SK-N-SH treated with all-trans-retinoic acid at 6 μM for 48 hours (cell line): ENCODE data around the gene GK2.

Experiments used
- BACH2 ChIP-seq: fragments of 250-450 bp; sonication (Bioruptor Pico); IDR thresholded peaks from 2 replicates; pipeline ENCODE4 v1.9.0; 2021; ENCODE audit warnings: mild to moderate bottlenecking, borderline replicate concordance
- GLIS3 ChIP-seq: fragments of 250-450 bp; sonication (Bioruptor Pico); IDR thresholded peaks from 2 replicates; pipeline ENCODE4 v1.5.0; 2020; ENCODE audit warnings: mild to moderate bottlenecking, moderate library complexity
- ISL1 ChIP-seq: fragments of 250-450 bp; sonication (Bioruptor Pico); IDR thresholded peaks from 2 replicates; pipeline ENCODE4 v2.1.2; 2022; ENCODE audit warnings: mild to moderate bottlenecking, moderate library complexity
- PPARA ChIP-seq: fragments of 250-450 bp; sonication (Bioruptor Pico); IDR thresholded peaks from 2 replicates; pipeline ENCODE4 v1.5.0; 2020; ENCODE audit warnings: mild to moderate bottlenecking, borderline replicate concordance
- TCF4 ChIP-seq: fragments of 250-450 bp; sonication (Bioruptor Pico); IDR thresholded peaks from 2 replicates; pipeline ENCODE4 v1.8.0; 2021; ENCODE audit warnings: mild to moderate bottlenecking, moderate library complexity, borderline replicate concordance
- ZFP3 ChIP-seq: fragments of 250-450 bp; sonication (Bioruptor Pico); IDR thresholded peaks from 2 replicates; pipeline ENCODE4 v1.5.0; 2020; ENCODE audit warnings: mild to moderate bottlenecking, moderate library complexity
- ZFP30 ChIP-seq: fragments of 450-650 bp; formaldehyde crosslinking; IDR thresholded peaks from 2 replicates; pipeline ENCODE4 v1.5.0; 2022; ENCODE audit warnings: mild to moderate bottlenecking, moderate library complexity
- ZNF70 ChIP-seq: fragments of 450-650 bp; formaldehyde crosslinking; IDR thresholded peaks from 2 replicates; pipeline ENCODE4 v1.5.0; 2020; ENCODE audit warnings: mild to moderate bottlenecking, moderate library complexity
- ZNF8 ChIP-seq: fragments of 450-650 bp; formaldehyde crosslinking; IDR thresholded peaks from 2 replicates; pipeline ENCODE4 v1.5.0; 2020; ENCODE audit warnings: mild to moderate bottlenecking, moderate library complexity
- TF ChIP-seq, protein P1 (sequence below): fragments of 250-450 bp; sonication (Bioruptor Pico); IDR thresholded peaks from 2 replicates; pipeline ENCODE4 v1.8.0; 2020; ENCODE audit warnings: mild to moderate bottlenecking, moderate library complexity, borderline replicate concordance
- TF ChIP-seq, protein P2 (sequence below): fragments of 250-450 bp; sonication (Bioruptor Pico); IDR thresholded peaks from 2 replicates; pipeline ENCODE4 v1.8.0; 2021; ENCODE audit warnings: low read depth, mild to moderate bottlenecking, moderate library complexity, borderline replicate concordance

DNA sequence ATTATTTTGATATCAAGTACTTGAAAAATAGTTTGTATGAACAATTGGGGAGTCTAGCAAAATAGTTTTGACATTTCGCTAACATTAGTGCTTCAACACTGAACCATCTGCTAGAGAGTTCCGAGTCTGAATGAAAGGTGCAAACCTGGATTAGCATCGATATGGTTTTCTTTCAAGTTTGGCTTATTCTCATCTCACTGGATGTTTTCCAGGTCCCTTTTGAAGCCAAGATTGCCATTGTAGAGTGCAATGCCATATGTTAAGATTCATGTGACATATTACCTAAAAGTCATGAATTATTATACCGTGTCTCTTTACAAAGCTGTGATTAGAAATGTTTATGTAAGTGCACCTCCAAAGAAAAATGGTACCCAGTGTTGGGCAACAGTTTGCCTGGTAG is 45.4 kb downstream of the GK2 start:
- TF ChIP-seq, protein P1, sequence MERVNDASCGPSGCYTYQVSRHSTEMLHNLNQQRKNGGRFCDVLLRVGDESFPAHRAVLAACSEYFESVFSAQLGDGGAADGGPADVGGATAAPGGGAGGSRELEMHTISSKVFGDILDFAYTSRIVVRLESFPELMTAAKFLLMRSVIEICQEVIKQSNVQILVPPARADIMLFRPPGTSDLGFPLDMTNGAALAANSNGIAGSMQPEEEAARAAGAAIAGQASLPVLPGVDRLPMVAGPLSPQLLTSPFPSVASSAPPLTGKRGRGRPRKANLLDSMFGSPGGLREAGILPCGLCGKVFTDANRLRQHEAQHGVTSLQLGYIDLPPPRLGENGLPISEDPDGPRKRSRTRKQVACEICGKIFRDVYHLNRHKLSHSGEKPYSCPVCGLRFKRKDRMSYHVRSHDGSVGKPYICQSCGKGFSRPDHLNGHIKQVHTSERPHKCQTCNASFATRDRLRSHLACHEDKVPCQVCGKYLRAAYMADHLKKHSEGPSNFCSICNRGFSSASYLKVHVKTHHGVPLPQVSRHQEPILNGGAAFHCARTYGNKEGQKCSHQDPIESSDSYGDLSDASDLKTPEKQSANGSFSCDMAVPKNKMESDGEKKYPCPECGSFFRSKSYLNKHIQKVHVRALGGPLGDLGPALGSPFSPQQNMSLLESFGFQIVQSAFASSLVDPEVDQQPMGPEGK (CRISPR knock-in tag), result no peak
- TF ChIP-seq ZFP30 (CRISPR knock-in tag), result no peak
- TF ChIP-seq ZFP3 (CRISPR knock-in tag), result no peak
- TF ChIP-seq, protein P2, sequence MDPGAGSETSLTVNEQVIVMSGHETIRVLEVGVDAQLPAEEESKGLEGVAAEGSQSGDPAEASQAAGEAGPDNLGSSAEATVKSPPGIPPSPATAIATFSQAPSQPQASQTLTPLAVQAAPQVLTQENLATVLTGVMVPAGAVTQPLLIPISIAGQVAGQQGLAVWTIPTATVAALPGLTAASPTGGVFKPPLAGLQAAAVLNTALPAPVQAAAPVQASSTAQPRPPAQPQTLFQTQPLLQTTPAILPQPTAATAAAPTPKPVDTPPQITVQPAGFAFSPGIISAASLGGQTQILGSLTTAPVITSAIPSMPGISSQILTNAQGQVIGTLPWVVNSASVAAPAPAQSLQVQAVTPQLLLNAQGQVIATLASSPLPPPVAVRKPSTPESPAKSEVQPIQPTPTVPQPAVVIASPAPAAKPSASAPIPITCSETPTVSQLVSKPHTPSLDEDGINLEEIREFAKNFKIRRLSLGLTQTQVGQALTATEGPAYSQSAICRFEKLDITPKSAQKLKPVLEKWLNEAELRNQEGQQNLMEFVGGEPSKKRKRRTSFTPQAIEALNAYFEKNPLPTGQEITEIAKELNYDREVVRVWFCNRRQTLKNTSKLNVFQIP (CRISPR knock-in tag), result no peak
- no peak for TF ChIP-seq GLIS3 (CRISPR knock-in tag)
- no peak for TF ChIP-seq TCF4 (CRISPR knock-in tag)
- no peak for TF ChIP-seq PPARA
- no peak for TF ChIP-seq BACH2 (CRISPR knock-in tag)
- no peak for TF ChIP-seq ISL1
- no peak for TF ChIP-seq ZNF70 (CRISPR knock-in tag)
- no peak for TF ChIP-seq ZNF8 (CRISPR knock-in tag)
